Liver (tissue), 9 donors: ENCODE results near the gene TMEM43. TPM values are rescaled to one million over a fixed set of nuclear protein-coding genes. Genes with fewer than 3 reads are reported as not detected.

ENCODE experiments used
- DNase-seq: peaks from one replicate; pipeline ENCODE4 v3.0.0-alpha.2; 2017; ENCODE audit warnings: low spot score
- H3K27ac ChIP-seq, 2 donors: one replicate each; pipeline ENCODE4 v1.7.0; 2013; ENCODE audit warnings: inconsistent platforms in 2 of 2, low read length in 2 of 2, control low read depth in 1 of 2, low read depth in 1 of 2, mild to moderate bottlenecking in 1 of 2
- H3K27me3 ChIP-seq, 4 donors: one replicate each; pipeline versions ENCODE4 v1.6.1 to v1.7.0; 2013; ENCODE audit warnings: low read length in 3 of 4, inconsistent platforms in 1 of 4, mild to moderate bottlenecking in 1 of 4, moderate library complexity in 1 of 4; ENCODE audit not compliant: control insufficient read depth in 4 of 4, insufficient read depth in 4 of 4
- H3K36me3 ChIP-seq, 4 donors: one replicate each; pipeline versions ENCODE4 v1.6.1 to v1.7.0; 2013; ENCODE audit warnings: low read length in 3 of 4, mild to moderate bottlenecking in 3 of 4, low read depth in 1 of 4, moderate library complexity in 1 of 4; ENCODE audit not compliant: control insufficient read depth in 4 of 4, insufficient read depth in 3 of 4
- H3K4me1 ChIP-seq, 4 donors: one replicate each; pipeline versions ENCODE4 v1.6.1 to v1.7.0; 2013; ENCODE audit warnings: low read length in 3 of 4, mild to moderate bottlenecking in 3 of 4, moderate library complexity in 1 of 4; ENCODE audit not compliant: control insufficient read depth in 4 of 4, insufficient read depth in 4 of 4
- H3K4me3 ChIP-seq, 3 donors: one replicate each; pipeline versions ENCODE4 v1.6.1 to v1.7.0; 2013; ENCODE audit warnings: low read length in 3 of 3, control low read depth in 1 of 3, low read depth in 1 of 3, mild to moderate bottlenecking in 1 of 3
- H3K9ac ChIP-seq, 2 donors: one replicate each; pipeline ENCODE4 v1.7.0; 2013; ENCODE audit warnings: low read length in 2 of 2, mild to moderate bottlenecking in 2 of 2, moderate library complexity in 2 of 2, control low read depth in 1 of 2, low read depth in 1 of 2
- H3K9me3 ChIP-seq, 4 donors: one replicate each; pipeline versions ENCODE4 v1.6.1 to v1.7.0; 2013; ENCODE audit warnings: low read length in 3 of 4; ENCODE audit not compliant: control insufficient read depth in 4 of 4
- ATF3 ChIP-seq: IDR thresholded peaks from 2 replicates; pipeline ENCODE4 v1.6.1; 2016; ENCODE audit warnings: antibody characterized with exemption
- CTCF ChIP-seq: fragments of 150-350 bp; IDR thresholded peaks from 2 replicates; pipeline ENCODE4 v1.5.1; 2017; ENCODE audit warnings: improper control_type of control experiment, low read depth, low read length; ENCODE audit not compliant: missing input control
- FOXA1 ChIP-seq: IDR thresholded peaks from 2 replicates; pipeline ENCODE4 v1.6.1; 2016; ENCODE audit warnings: antibody characterized with exemption
- FOXA2 ChIP-seq: IDR thresholded peaks from 2 replicates; pipeline ENCODE4 v1.6.1; 2016; ENCODE audit warnings: antibody characterized with exemption
- GABPA ChIP-seq, 2 donors: IDR thresholded peaks in 1 of 2; conservative IDR thresholded peaks in 1 of 2; 2 replicates each; pipeline ENCODE4 v1.6.1; 2016; ENCODE audit warnings: antibody characterized with exemption in 2 of 2, mild to moderate bottlenecking in 1 of 2, moderate library complexity in 1 of 2
- HNF4A ChIP-seq, 2 donors: conservative IDR thresholded peaks; 2 replicates each; pipeline ENCODE4 v1.6.1; 2016; ENCODE audit warnings: antibody characterized with exemption in 2 of 2, mild to moderate bottlenecking in 2 of 2
- HNF4G ChIP-seq: IDR thresholded peaks from 2 replicates; pipeline ENCODE4 v1.6.1; 2016; ENCODE audit warnings: antibody characterized with exemption
- JUND ChIP-seq, 2 donors: IDR thresholded peaks; 2 replicates each; pipeline ENCODE4 v1.6.1; 2016; ENCODE audit warnings: antibody characterized with exemption in 2 of 2
- MAX ChIP-seq: IDR thresholded peaks from 2 replicates; pipeline ENCODE4 v1.6.1; 2016; ENCODE audit warnings: antibody characterized with exemption
- NR2F2 ChIP-seq: IDR thresholded peaks from 2 replicates; pipeline ENCODE4 v1.6.1; 2016; ENCODE audit warnings: antibody characterized with exemption
- RAD21 ChIP-seq, 2 donors: IDR thresholded peaks; 2 replicates each; pipeline ENCODE4 v1.6.1; 2016; ENCODE audit warnings: antibody characterized with exemption in 2 of 2, mild to moderate bottlenecking in 2 of 2
- RXRA ChIP-seq, 2 donors: IDR thresholded peaks; 2 replicates each; pipeline ENCODE4 v1.6.1; 2017 to 2018; ENCODE audit warnings: antibody characterized with exemption in 2 of 2, mild to moderate bottlenecking in 1 of 2
- SP1 ChIP-seq: IDR thresholded peaks from 2 replicates; pipeline ENCODE4 v1.6.1; 2018; ENCODE audit warnings: antibody characterized with exemption, mild to moderate bottlenecking
- TAF1 ChIP-seq: conservative IDR thresholded peaks from 2 replicates; pipeline ENCODE4 v1.6.1; 2016; ENCODE audit warnings: antibody characterized with exemption, mild to moderate bottlenecking
- YY1 ChIP-seq: IDR thresholded peaks from 2 replicates; pipeline ENCODE4 v1.6.1; 2016; ENCODE audit warnings: antibody characterized with exemption, mild to moderate bottlenecking
- ZBTB33 ChIP-seq: IDR thresholded peaks from 2 replicates; pipeline ENCODE4 v1.6.1; 2016; ENCODE audit warnings: antibody characterized with exemption
- WGBS: extraction: QIAGEN DNeasy Blood & Tissue Kit; methylation state at CpG from one replicate; pipeline ENCODE4 v1.1.7; 2013; 5-methylcytosine and 5-hydroxymethylcytosine counted together
- polyA plus RNA-seq, 2 donors: library from polyadenylated mRNA; stranded (reverse) in 1 of 2; unstranded in 1 of 2; fragments of 200-250 nt in 1 of 2; fragments of >200 nt in 1 of 2; fragmentation: Nextera tagmentation in 1 of 2; extraction: Ambion mirVana in 1 of 2; gene quantifications; one replicate each; pipeline versions ENCODE4 v1.2.1 to v1.2.3, GENCODE V29; 2013 to 2015
- total RNA-seq, 2 donors: library from RNA; depleted of rRNA; stranded (reverse); fragments of >200 nt; gene quantifications; one replicate each; pipeline ENCODE4 v1.2.3, GENCODE V29; 2014
- donor health status: healthy.
- donor health status: healthy.
- donor health status: healthy.
- donor health status: healthy.
- donor health status: healthy.

The TMEM43 gene
- total and polyA plus RNA-seq, 4 donors = 7.4 to 15.1 (median 13.5) TPM

GRCh38 chr3:14183015-14183577 is 58.2 kb downstream of the TMEM43 start:
- Histone ChIP-seq H3K27ac (no peak overlapping the region), H3K27me3 (no peaks in the 10 kb centered on the region), H3K9ac (no peak overlapping the region), H3K36me3 (peaks cover 3 to 33% (median 26%) of the 10 kb centered on the region in 4 donors), H3K4me3 (no peak overlapping the region), H3K9me3 (no peaks in the 10 kb centered on the region), H3K4me1 (peaks cover 0 to 21% (median 18%) of the 10 kb centered on the region in 4 donors)
- no peak for TF ChIP-seq ATF3
- TF ChIP-seq HNF4G = no peak
- TF ChIP-seq HNF4A (conservative IDR thresholded peaks at IDR 0.05) = peak in 1 of 2 donors; percentile 6
- TF ChIP-seq ZBTB33 = no peak
- DNase-seq = no peak
- 47% methylated on average over 2 of the region's 2 CpGs for WGBS

DNA sequence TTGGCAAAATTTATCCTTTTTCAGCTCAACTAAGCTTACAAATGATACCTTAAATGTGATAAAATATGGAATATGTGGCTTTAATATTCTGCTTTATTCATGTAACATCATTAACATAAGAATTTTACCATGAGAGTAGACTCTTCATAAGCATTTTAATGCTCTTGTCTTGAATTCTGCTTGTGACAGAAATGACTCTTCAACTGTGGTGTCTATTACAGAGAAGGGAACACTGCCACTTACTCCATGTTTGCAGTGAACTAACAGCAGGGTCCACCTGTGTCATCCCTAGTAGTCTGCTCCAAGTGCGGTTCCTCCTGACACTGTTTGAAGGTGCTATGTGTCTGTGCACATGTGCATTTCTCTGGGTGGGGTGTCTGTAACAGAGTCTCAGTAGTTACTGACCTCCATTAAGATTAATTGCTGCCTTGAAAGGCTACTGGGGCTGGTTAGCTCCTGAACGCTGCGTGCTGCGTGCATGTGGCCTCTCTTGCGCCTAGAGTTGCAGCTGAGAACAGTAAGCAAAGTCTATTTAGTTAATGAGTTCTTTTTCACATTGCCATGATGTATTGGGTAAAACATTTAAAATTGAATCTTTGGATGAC is 62.1 kb downstream of the TMEM43 start:
- H3K9me3 ChIP-seq = no peaks in the 10 kb centered on the region
- no peaks in the 10 kb centered on the region for H3K27me3 ChIP-seq
- H3K27ac ChIP-seq = no peak overlapping the region
- no peak for DNase-seq
- TF ChIP-seq CTCF = no peak
- TF ChIP-seq ZBTB33 = no peak
- no peak for TF ChIP-seq RXRA (IDR thresholded peaks at IDR 0.05)
- TF ChIP-seq FOXA1 = no peak
- no peak for TF ChIP-seq FOXA2
- no peak for TF ChIP-seq RAD21 (IDR thresholded peaks at IDR 0.05)
- TF ChIP-seq YY1 = no peak
- no peak for TF ChIP-seq MAX
- no peak for TF ChIP-seq TAF1
- no peak for TF ChIP-seq GABPA (IDR thresholded peaks at IDR 0.05 in 1 of 2, conservative IDR thresholded peaks at IDR 0.05 in 1 of 2)
- TF ChIP-seq SP1 = no peak
- no peak for TF ChIP-seq NR2F2
- no peak for TF ChIP-seq JUND (IDR thresholded peaks at IDR 0.05)
- H3K9ac ChIP-seq = no peak overlapping the region
- peaks cover 0 to 12% (median 7%) of the 10 kb centered on the region in 4 donors for H3K4me1 ChIP-seq
- peaks cover 3 to 33% (median 21%) of the 10 kb centered on the region in 4 donors for H3K36me3 ChIP-seq
- H3K4me3 ChIP-seq = no peak overlapping the region
- WGBS = 98% methylated on average over 5 of the region's 5 CpGs
